NCI-H526 treated with DMSO at 0.1 percent for 48 hours (cell line): ENCODE results near the gene GARIN5A.
A peak's percentile ranks its signal among the peaks of the same experiment; 100 is the strongest.
"Not testable (repeated sequence)": the region's sequence is repeated elsewhere in the genome, so short reads cannot be mapped to it uniquely, and the experiment has no call there.

Experiments used
- DNase-seq: peaks from one replicate; lab custom pipeline; 2025; lab: John Stamatoyannopoulos, UW

The GARIN5A gene

DNA sequence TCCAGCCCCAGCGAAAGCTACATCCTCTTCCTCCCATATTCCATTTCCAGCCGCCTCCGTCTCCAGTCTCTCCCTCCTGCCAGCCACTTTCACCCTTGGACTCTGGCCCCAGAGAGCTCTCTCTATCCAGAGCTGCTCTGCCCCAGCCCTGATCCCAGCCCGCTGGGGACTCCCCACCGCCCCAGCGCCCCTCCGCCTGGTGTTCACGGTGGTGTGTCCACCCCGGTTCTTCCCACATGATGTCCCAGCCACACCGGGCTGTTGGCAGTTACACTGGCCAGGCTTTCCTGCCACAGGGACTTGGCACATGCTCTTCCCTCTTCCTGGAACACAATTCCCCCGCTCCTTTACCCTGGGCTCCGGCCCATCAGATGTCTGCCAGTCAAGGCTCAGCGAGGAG is 11.6 kb downstream of the GARIN5A start:
- no peak for DNase-seq

DNA sequence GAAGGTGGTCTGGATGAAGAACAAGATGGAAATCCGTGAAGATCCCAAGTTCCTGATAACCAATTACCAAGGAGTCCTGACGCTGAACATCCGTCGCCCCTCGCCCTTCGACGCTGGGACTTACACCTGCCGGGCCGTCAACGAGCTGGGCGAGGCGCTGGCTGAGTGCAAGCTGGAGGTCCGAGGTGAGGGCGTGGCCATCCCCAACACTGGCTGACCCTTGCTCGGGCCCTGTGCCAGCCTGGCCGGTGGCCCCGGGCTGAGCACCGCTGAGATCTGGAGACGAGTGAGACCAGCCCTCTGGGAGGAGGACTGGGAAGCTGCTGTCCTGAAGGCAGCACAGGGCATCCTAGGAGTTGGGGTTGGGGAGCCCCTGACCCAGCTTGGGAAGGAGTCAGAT is 12.3 kb downstream of the GARIN5A start:
- DNase-seq: no peak

DNA sequence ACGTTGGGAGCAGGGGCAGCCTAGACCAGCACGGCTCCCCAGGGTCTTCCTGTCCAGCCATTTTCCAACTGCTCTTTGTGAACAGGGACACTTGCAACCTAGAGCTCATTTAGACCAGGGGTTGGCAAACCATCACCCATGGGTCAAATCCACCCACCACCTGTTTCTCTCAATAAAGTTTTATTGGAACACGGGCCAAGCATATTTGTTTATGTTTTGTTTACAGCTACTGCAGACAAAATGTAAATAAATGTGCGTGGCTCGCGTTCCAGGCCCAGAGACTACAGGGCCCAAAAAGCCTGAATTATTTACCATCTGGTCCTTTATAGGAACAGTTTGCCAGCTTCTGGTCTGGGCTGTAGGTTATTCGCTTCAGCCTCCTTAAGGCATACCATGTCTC is 13.7 kb downstream of the GARIN5A start:
- DNase-seq: no peak

DNA sequence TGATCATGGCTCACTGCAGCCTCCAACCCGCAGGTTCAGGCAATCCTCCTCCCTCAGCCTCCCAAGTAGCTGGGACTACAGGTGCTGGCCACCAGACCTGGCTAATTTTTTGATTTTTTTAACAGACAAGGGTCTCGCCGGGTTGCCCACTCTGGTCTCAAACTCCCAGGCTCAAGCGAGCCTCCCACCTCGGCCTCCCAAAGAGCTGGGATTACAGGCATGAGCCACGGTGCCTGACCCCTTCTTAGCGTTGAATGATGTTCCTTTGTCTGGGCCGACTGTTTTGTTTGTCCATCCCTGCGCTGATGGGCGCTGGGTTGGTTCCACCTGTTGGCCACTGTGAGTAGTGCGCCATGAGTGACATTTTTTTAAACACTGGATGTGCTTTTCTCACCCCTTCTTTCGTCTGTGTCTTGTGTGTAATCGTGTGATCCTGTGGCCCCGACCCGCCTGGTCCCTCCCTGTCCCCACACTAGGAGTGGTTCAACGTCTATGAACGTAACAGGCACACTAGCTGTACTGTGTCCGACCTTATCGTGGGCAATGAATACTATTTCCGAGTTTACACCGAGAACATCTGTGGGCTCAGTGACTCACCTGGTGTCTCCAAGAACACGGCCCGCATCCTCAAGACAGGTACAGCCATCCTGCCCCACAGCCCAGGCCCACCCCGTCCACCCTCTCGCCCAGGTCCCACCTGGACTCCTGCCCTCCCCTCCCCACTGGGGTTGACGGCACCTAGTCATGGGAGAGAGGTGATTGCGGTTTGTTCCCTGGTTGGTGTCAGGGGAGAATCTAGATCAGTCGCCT is 15.4 kb downstream of the GARIN5A start:
- DNase-seq: peak; percentile 65

DNA sequence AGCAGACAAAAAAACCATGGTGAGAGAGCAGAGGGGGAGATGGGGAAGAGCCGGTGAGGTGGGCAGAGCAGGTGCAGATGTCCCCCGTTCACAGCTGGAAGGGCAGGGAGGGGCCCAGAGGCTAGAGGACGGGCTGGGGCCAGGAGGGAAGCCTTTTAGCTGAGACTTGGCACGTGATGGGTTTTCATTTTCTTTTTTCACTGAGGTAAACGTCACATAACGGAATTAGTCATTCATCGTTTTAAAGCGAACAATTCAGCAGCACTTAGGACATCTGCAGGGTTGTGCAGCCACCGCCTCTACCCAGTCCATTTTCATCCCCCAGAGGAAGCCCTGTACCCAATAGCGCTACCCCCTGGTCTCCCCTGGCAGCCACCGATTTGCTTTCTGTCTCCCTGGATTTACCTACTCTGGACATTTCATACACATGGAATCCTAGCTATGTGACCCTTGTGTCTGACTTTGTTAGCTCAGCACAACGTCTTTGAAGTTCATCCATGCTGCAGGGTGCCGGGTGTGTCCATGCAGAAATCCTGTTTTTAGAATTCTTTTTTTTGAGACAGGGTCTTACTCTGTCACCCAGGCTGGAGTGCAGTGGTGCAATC is 16.4 kb downstream of the GARIN5A start:
- DNase-seq: no peak

DNA sequence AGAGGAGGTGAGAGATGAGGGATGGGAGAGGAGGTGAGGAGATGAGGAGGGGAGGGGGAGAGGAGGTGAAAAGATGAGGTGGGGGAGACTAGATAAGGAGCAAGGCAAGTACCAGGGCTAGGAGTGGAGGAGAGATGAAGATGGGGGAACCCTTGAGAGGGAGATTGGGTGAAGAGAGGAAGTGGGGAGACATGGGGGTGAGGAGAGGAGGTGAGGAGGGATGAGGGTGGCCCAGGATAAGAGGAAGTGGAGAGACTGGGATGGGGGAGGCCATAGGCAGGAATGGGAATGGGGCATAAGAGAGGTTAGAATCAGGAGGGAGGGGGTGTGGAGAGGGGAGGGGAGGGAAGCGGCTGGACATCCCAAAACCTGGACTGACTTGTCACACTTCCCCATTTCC is 17.0 kb downstream of the GARIN5A start:
- DNase-seq: no peak

DNA sequence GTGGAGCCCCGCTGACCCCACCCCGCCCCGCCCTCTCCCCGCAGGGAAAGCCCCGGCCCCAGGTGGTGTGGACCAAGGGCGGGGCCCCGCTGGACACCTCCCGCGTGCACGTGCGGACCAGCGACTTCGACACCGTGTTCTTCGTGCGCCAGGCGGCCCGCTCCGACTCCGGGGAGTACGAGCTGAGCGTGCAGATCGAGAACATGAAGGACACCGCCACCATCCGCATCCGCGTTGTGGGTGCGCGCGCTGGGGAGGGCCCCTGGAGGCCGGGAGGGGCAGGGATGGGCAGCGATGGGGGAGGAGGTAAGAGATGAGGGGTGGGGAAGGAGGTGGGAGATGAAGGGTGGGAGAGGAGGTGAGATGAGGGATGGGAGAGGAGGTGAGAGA is 17.6 kb downstream of the GARIN5A start:
- DNase-seq: no peak

DNA sequence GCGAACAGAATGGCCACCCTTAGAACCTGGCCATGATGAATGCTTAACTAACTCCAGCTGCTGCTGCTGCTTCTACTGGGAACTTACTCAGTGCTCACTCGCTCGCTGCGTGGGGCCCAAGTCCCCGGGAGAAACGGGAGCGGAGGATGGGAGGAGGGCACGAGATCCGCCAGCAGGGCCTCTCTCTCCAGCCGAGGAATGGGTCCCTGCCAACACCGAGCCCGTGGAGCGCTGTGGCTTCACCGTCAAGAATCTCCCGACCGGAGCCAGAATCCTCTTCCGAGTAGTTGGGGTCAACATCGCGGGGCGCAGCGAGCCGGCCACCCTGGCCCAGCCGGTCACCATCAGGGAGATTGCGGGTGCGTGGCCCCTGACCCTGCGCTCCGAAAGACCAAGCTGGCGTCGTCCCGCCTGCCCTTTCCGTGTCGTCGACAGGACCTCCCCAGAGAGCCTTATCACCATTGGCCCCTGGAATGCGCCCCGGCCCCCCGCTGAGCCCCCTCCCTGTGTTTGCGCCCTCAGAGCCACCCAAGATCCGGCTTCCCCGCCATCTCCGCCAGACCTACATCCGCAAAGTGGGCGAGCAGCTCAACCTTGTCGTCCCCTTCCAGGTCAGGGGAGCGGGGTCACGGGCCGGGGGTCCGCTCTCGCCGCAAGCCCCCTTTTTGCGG is 18.1 kb downstream of the GARIN5A start:
- DNase-seq: no peak

DNA sequence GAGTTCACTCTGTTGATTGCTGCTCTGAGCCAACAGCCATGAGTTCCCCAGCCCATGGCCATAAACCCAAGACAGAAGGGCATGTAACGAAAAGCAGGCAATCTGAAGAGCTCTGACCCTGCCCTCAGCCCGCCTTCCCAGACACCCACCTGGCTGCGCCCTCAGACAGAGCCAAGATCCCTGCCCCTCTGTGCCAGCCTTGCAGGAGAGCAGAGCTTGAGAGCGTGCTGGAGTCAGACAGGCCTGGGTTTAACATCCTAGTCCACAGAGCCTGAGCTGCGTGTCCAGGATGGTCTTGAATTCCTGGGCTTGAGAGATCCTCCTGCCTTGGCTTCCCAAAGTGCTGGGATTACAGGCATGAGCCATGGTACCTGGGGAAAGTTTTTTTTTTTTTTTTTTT is 19.3 kb downstream of the GARIN5A start:
- no peak for DNase-seq

DNA sequence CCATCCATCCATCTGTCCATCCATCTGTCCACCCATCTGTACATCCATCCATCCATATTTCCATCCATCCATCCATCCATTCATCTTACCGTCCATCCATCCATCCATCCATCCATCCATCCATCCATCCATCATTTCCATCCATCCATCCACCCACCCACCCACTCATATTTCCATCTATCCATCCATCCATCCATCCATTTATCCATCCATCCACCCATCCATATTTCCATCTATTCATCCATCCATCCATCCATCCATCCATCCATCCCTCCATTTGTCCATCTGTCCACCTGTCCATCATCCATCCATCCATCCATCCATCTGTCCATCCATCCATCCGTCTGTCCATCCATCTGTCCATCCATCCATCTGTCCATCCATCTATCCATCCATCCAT is 20.7 kb downstream of the GARIN5A start:
- DNase-seq: no peak

DNA sequence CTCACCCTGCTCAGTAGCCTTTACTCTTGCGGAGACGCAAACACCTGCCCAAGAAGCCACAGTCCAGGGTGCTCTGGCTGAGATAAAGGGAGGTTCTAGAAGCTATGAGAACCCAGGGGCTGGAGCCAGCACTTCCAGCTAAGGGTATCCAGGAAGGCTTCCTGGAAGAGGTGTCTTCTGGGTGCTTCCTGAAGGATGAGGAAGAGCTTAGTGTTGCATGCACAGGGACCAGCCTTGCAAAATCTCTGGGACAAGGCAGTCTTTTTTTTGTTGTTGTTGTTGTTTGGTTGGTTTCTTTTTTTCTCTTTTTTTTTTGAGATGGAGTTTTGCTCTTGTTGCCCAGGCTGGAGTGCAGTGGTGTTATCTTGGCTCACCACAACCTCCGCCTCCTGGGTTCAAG is 23.4 kb downstream of the GARIN5A start:
- no peak for DNase-seq

DNA sequence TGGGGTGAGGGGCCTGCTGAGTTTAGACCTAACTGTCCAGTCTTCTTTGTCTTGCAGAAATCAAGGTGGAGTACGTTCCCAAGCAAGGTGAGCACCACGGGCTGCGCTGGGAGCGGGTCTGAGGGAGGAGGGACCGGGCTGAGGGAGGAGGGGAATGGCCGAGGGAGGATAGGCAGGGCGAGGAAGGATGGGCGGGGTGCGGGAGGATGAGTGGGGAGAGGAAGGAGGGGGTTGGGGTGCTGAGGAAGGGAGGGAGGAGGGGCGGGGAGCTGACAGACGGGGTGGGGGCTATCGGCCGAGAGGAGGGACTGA is 25.5 kb downstream of the GARIN5A start:
- DNase-seq: no peak

DNA sequence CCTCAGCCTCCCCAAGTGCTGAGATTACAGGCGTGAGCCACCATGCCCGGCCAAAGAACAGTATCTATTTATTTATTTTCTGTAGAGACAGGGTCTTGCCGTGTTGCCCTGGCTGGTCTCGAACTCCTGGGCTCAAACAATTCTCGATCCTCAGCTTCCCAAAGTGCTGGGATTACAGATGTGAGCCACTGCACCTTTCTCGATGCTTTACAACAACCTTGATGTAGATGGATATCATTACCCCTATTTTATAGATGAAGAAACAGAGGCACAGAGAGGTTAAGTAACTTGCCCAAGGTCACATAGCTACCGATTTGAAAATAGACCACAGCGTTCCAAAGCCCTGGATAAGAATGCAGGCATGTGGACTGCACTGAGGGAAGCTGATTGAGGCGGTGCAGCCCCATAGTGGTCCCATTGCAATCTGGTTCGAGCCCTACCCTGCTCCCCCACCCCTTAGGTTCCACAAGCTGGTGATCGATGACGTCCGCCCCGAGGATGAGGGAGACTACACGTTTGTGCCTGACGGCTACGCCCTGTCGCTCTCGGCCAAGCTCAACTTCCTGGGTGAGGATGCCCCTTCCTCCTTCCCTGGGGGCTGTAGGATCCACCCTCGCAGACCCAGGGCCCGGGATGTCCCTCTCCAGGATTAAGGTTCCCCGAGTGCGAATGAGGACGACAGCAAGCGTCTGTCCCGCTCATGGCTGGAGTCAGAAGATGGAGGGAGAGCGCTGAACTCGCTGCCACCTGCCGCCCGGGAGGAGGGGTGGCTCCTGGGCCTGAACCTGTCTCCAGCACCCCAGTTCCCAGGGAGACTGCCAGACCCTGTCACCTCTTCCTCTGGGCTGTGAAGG is 26.1 kb downstream of the GARIN5A start:
- DNase-seq: no peak

DNA sequence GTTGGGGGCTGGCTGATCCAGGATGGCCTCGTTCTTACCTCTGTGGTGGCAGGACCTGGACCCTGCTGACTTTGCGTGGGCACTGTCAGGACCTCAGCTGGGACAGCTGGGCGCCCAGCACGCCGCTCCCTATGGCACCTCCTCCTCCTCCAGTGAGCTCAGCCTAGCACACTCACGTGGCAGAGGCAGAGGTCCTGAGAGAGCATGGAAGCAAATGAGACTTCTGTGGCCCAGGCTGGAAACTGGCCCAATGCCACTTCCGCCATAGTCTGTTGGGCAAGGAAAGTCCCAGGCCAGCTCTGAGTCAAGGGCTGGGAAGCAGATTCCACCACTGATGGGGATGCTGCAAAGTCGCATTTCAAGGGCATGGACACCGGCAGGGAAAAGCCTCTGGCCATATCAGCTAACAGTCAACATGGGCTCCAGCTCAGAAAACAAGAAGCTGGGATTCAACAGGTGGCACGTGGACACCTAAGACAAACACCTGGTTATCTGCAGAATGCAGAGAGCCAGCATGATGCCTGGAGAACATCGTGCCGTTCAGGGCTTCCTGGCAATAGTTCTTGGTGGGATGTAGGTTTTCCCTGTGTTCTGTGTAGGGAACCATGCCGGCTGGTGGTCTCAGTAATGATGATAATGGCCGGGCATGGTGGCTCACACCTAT is 27.3 kb downstream of the GARIN5A start:
- DNase-seq: no peak

DNA sequence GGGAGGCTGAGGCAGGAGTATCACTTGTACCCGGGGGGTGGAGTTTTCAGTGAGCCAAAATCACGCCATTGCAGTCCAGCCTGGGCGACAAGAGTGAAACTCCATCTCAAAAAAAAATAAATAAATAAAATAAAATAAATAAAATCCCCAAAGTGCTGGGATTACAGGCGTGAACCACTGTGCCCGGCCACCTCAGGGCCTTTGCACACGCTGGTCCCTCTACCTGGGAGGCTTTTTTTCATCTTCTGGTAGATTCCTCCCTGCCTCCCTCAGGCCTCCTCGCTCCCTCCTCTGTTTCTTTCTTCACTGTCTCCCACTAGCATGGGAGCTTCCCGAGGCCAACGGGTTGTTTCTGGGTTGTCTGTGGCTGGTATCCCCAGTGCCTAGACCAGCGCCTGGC is 28.9 kb downstream of the GARIN5A start:
- no peak for DNase-seq

DNA sequence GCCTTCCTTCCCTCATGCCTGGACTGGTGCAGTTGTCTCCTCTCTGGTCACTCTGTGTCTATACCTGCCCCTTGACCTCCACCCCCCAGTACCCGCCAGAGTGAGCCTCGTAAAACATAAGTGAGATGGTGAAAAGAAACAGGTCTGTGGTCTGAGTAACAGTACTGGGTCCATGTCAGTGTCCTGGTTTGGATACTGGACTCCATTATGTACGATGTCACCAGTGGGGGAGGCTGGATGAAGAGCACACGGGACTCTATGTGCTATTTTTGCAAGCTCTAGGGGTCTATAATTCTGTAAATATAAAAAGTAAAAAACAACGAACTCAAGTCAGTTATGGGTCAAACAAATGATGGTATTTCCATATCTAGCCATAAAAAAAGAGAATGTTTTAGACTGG is 29.6 kb downstream of the GARIN5A start:
- DNase-seq: no peak

DNA sequence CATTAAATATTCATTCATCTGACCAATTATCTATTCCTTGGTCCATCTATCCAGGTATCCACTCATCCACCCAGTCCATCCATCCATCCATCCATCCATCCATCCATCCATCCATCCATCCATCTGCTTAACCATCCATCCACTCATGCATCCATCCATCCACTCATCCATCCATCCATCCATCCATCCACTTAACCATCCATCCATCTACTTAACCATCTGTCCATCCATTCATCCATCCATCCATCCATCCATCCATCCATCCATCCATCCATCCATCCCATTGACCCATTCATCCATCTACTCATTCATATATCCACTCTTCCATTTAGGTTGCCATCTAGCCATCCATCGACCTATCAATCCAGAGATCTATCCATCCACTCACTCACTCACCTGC is 32.6 kb downstream of the GARIN5A start:
- DNase-seq: no peak

DNA sequence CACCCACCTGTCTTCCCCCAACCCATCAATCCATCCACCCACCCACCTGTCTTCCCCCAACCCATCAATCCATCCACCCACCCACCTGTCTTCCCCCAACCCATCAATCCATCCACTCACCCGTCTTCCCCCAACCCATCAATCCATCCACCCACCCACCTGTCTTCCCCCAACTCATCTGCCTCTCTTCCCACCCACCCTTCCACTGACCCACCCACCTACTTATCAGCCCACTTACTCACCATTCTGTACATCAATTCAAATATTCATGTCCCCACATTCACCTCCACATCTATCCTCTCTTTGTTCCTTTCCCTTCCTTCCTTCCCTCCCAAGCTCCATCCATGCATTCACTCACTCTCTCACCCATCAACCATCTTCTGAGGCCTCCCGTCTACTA is 37.5 kb downstream of the GARIN5A start:
- not testable (repeated sequence) for DNase-seq

DNA sequence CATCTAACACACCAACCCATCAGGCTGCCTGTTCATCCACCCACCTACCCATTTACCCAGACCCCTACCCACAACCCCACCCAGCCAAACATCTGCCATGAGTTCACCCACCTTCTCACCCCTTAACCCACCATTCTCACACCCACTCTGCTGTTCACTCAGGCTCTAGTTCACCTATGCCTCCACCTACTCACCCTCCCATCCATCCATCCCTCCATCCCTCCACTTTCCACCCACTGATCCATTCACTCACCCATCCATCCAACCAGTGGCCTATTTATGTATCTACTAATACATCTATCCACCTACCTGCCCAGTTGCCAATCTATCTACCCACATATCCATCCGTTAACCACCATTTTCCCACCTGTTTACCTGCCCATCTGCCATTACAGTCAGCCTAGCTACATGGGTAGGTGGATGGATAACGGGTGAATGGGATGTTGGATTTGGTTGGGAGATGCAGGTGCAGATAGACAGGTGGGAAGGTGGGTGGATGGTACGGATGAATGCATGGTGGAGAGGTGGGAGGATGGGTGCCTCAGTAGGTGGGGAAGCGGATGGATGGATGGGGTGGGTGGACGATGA is 38.7 kb downstream of the GARIN5A start:
- DNase-seq: no peak

DNA sequence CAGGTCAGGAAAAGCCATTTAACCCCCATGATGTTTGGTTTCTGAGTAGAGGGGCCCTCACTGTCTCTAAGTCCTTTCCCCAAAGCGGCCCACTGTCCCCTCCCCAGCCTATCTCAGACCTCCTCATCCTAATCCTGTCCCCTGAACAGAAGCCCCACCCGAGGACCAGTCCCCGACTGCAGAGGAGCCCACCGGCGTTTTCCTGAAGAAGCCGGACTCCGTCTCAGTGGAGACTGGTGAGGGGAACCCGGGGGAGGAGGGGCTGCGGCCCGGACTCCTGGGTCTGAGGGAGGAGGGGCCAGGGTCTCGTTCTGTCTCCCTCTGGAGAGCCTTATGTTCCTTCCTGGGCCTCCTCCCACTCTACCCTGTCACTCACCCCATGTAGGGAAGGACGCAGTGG is 41.0 kb downstream of the GARIN5A start:
- no peak for DNase-seq

DNA sequence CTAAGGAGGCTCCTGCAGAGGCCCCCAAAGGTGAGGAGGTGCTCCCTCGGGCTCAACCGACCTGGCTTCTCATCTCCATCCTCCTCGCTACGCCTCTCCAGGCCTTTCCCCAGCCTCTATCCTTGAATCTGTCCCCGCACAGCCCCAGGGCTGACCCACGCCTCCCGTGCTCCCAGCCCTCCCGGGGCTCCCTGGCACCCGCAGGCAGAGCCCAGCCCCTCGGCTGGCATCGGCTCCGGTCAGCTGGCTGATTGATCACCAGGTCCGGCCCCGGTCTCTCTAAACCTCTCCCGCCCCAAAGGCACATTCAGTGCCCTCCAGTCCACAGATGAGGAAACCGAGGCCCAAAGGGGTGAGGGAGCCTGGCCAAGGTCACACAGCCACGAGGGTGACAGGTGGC is 41.4 kb downstream of the GARIN5A start:
- no peak for DNase-seq

DNA sequence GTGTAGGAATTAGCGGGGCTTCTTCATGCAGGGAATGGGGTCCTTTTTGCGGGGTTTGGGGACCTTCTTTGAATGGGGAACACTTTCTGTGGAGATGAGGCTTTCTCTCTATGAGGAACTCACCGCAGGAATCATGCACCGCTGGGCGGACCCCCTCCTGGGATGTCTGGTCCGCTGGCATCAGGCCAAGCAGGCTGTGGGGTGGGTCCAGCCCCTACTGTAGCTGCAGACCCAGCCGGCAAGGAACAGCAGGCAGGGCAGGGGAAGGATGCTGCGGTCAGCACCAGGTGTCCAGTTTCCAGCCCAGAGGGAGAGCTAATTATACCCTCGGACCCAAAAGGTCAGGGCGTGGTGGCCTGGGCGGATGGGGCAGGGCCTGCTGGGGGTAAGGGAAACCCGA is 42.1 kb downstream of the GARIN5A start:
- no peak for DNase-seq
